GM12878 (cell line): ENCODE measurements around the gene SLC12A1. TPM values are rescaled to one million over a fixed set of nuclear protein-coding genes. Genes with fewer than 3 reads are reported as not detected.

Experiments used
- ATAC-seq: fragments of 200-7000 bp; cut with Tn5 transposase; 3 replicates; pipeline ENCODE4 v1.9.1; 2020; ENCODE audit warnings: mild to moderate bottlenecking, moderate library complexity
- BruUV-seq: library from RNA; stranded (reverse); fragments of 400-500 nt; replicated peaks from 2 replicates; lab custom pipeline; 2021; lab: Mats Ljungman, UMichigan
- CTCF ChIA-PET: fragments of 300-600 bp; sonication (Branson Sonifier 250); formaldehyde crosslinking; extraction: SDS; loops from one replicate; lab custom pipeline; 2021; ENCODE audit warnings: inconsistent platforms; lab: Yijun Ruan, JAX
- POLR2A ChIA-PET: fragments of 350-600 bp; formaldehyde crosslinking; extraction: SDS; loops from one replicate; lab custom pipeline; 2021; ENCODE audit warnings: inconsistent platforms; lab: Charles Lee
- RAD21 ChIA-PET: fragments of 300-600 bp; sonication (Branson Sonifier 250); formaldehyde crosslinking; loops from one replicate; lab custom pipeline; 2023; ENCODE audit warnings: antibody characterized with exemption; ENCODE audit not compliant: unreplicated experiment; lab: Charles Lee
- SMC1A ChIA-PET: fragments of 300-600 bp; sonication (Branson Sonifier 250); formaldehyde crosslinking; loops from one replicate; lab custom pipeline; 2023; ENCODE audit not compliant: unreplicated experiment, uncharacterized antibody; lab: Charles Lee
- DNase-seq: peaks from one replicate; pipeline ENCODE4 v3.0.0-alpha.2; 2011; ENCODE audit warnings: low read depth, low spot score
- FAIRE-seq: peaks from 3 replicates; lab custom pipeline; 2011; peaks lifted over from hg19 to GRCh38; lab: Jason Lieb, UNC
- H2AFZ ChIP-seq: 2 replicates; pipeline ENCODE4 v1.6.0; 2011; ENCODE audit warnings: low read depth, low read length, control low read depth; ENCODE audit not compliant: control insufficient read depth
- H3K27ac ChIP-seq: 2 replicates; pipeline ENCODE4 v1.5.1; 2011; ENCODE audit warnings: control low read depth; ENCODE audit not compliant: control insufficient read depth, insufficient read depth
- H3K27me3 ChIP-seq, 2 experiments: replicated peaks in 1 of 2; 2 replicates each; pipeline versions ENCODE4 v1.6.0 to v1.6.1; 2011; ENCODE audit warnings: low read length in 1 of 2; ENCODE audit not compliant: control insufficient read depth in 2 of 2, insufficient read depth in 2 of 2
- H3K36me3 ChIP-seq, 2 experiments: 2 replicates each; pipeline ENCODE4 v1.5.1; 2011; ENCODE audit warnings: low read length in 1 of 2; ENCODE audit not compliant: control insufficient read depth in 2 of 2, insufficient read depth in 2 of 2
- H3K4me1 ChIP-seq: 2 replicates; pipeline ENCODE4 v1.6.1; 2011; ENCODE audit warnings: mild to moderate bottlenecking, low read length, moderate library complexity, mixed read lengths; ENCODE audit not compliant: control insufficient read depth, insufficient read depth
- H3K4me2 ChIP-seq: 2 replicates; pipeline ENCODE4 v1.6.0; 2011; ENCODE audit warnings: control low read depth; ENCODE audit not compliant: control insufficient read depth, insufficient read depth
- H3K4me3 ChIP-seq: fragments of 200-600 bp; sonication (generic); 2 replicates; pipeline ENCODE4 v1.5.1; 2016
- H3K79me2 ChIP-seq: 2 replicates; pipeline ENCODE4 v1.6.0; 2011; ENCODE audit warnings: low read length; ENCODE audit not compliant: control insufficient read depth, insufficient read depth
- H3K9ac ChIP-seq: 2 replicates; pipeline ENCODE4 v1.8.0; 2011; ENCODE audit warnings: low read length, control low read depth, mixed read lengths; ENCODE audit not compliant: control insufficient read depth, insufficient read depth
- H3K9me3 ChIP-seq: replicated peaks from 3 replicates; pipeline ENCODE4 v1.5.1; 2011; ENCODE audit warnings: mild to moderate bottlenecking, low read length; ENCODE audit not compliant: control insufficient read depth, insufficient read depth
- H4K20me1 ChIP-seq: 2 replicates; pipeline ENCODE4 v1.6.0; 2011; ENCODE audit not compliant: control insufficient read depth, insufficient read depth
- CHD1 ChIP-seq: IDR thresholded peaks from 2 replicates; pipeline ENCODE4 v1.6.1; 2012; ENCODE audit warnings: low read depth, low read length, improper control_type of control experiment
- FOXK2 ChIP-seq: fragments of 450-650 bp; IDR thresholded peaks from 2 replicates; pipeline ENCODE4 v1.6.1; 2017; ENCODE audit warnings: mild to moderate bottlenecking, moderate library complexity
- HCFC1 ChIP-seq: fragments of 150-350 bp; IDR thresholded peaks from 2 replicates; pipeline ENCODE4 v1.6.1; 2014; ENCODE audit warnings: low read length
- MAX ChIP-seq: IDR thresholded peaks from 2 replicates; pipeline ENCODE4 v1.6.1; 2012; ENCODE audit warnings: low read depth, low read length, improper control_type of control experiment
- MYB ChIP-seq: fragments of 150-350 bp; IDR thresholded peaks from 2 replicates; pipeline ENCODE4 v1.6.1; 2014; ENCODE audit warnings: mild to moderate bottlenecking, low read depth, low read length, borderline replicate concordance
- NBN ChIP-seq: fragments of 450-650 bp; IDR thresholded peaks from 2 replicates; pipeline ENCODE4 v1.6.1; 2016
- NFYA ChIP-seq: IDR thresholded peaks from 2 replicates; pipeline ENCODE4 v1.6.1; 2011; ENCODE audit warnings: low read depth, mild to moderate bottlenecking, low read length, improper control_type of control experiment, borderline replicate concordance
- PAX5 ChIP-seq: IDR thresholded peaks from 2 replicates; pipeline ENCODE4 v1.6.1; 2011; ENCODE audit warnings: low read depth, low read length, borderline replicate concordance
- RCOR1 ChIP-seq: conservative IDR thresholded peaks from 2 replicates; pipeline ENCODE4 v1.6.1; 2012; ENCODE audit warnings: low read depth, low read length, improper control_type of control experiment
- RFX5 ChIP-seq: IDR thresholded peaks from 2 replicates; pipeline ENCODE4 v1.6.1; 2011; ENCODE audit warnings: low read depth, low read length, improper control_type of control experiment
- SRF ChIP-seq, 2 experiments: IDR thresholded peaks; 2 replicates each; pipeline ENCODE4 v1.6.1; 2011; ENCODE audit warnings: low read depth in 2 of 2, low read length in 2 of 2, mild to moderate bottlenecking in 1 of 2, moderate library complexity in 1 of 2
- TCF3 ChIP-seq: IDR thresholded peaks from 2 replicates; pipeline ENCODE4 v1.6.1; 2012; ENCODE audit warnings: low read depth, mild to moderate bottlenecking, low read length, borderline replicate concordance; ENCODE audit not compliant: insufficient read depth
- USF1 ChIP-seq: IDR thresholded peaks from 2 replicates; pipeline ENCODE4 v1.6.1; 2011; ENCODE audit warnings: borderline replicate concordance, low read depth, mild to moderate bottlenecking, moderate library complexity, mixed read lengths, low read length; ENCODE audit not compliant: insufficient read depth; ENCODE audit errors: extremely low read length
- YY1 ChIP-seq: IDR thresholded peaks from 2 replicates; pipeline ENCODE4 v1.6.1; 2011; ENCODE audit warnings: low read depth, mild to moderate bottlenecking, low read length
- ZNF274 ChIP-seq: IDR thresholded peaks from one replicate; pipeline ENCODE4 v1.8.0; 2011; ENCODE audit not compliant: insufficient read length, insufficient read depth
- ZNF384 ChIP-seq: IDR thresholded peaks from 2 replicates; pipeline ENCODE4 v1.6.1; 2012; ENCODE audit warnings: low read depth, mild to moderate bottlenecking, low read length, improper control_type of control experiment, borderline replicate concordance
- WGBS: methylation state at CpG from one replicate; pipeline ENCODE4 v1.1.6; 2016; ENCODE audit warnings: low lambda C conversion rate; ENCODE audit not compliant: insufficient replicate concordance, insufficient coverage; ENCODE audit errors: missing lambda C conversion rate; 5-methylcytosine and 5-hydroxymethylcytosine counted together
- in situ Hi-C: fragments of 300-500 bp; cut with MboI; formaldehyde crosslinking; loops from 9 replicates; pipeline ENCODE4 v1.14.3; 2018; ENCODE audit warnings: mixed read lengths
- intact Hi-C: fragments of 100-400 bp; cut with micrococcal nuclease; formaldehyde crosslinking; loops from one replicate; pipeline ENCODE4 v1.14.2; 2022; ENCODE audit not compliant: unreplicated experiment
- polyA plus RNA-seq, 11 experiments: library from polyadenylated mRNA; depleted of rRNA in 4 of 11; unstranded in 6 of 11; stranded (reverse) in 5 of 11; fragments of >200 nt; fragmentation: Nextera tagmentation in 4 of 11; fragmentation: Illumina TruSeq in 1 of 11; extraction: Ambion mirVana in 4 of 11; extraction: Trizol in 1 of 11; gene quantifications; 1 replicate in 1 of 11; 2 replicates in 10 of 11; pipeline versions ENCODE4 v1.2.1 to v1.2.3, GENCODE V29; 2011 to 2016; ENCODE audit warnings: inconsistent platforms in 2 of 11, missing spikeins in 2 of 11, low read depth in 1 of 11
- total RNA-seq, 4 experiments: library from RNA; depleted of rRNA in 3 of 4; stranded (reverse); fragments of >200 nt in 3 of 4; fragmentation: Illumina TruSeq in 1 of 4; extraction: Trizol in 1 of 4; gene quantifications; 2 replicates each; pipeline versions ENCODE4 v1.2.1 to v1.2.3, GENCODE V29; 2013 to 2021

The SLC12A1 gene
- total and polyA plus RNA-seq, 10 of the 15 experiments (the other 5 are each of a cell fraction or from before 2014, with no cell fraction given): under 0.01 TPM; not detected in 9

DNA sequence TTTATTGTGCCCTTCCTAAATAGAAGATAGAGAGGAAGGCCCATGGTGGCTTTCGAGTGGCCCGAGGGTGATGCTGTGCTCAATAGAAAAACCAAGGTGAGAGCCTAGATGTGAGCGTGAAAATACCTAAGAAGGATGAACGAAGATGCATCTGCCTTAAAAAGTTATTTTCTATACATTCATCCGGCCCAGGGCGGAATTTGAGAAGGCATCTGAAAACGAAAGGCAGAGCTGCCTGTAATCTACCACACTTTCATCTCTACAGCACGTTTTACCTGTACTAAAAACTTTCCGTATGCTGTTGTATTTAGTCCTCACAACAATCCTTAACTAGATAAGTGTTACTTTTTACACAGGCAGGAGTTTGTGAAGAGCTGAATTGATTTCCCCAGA lies 126.5 kb downstream of the SLC12A1 start:
- in situ Hi-C loops (loop anchor here (25.0 kb wide), 1 partner anchor 1280 kb away; the partner anchor contains the start of genes DTWD1 and FAM227B), intact Hi-C loops (loop anchor here (10.0 kb wide), 1 partner anchor 1292 kb away; the partner anchor contains the start of genes DTWD1 and FAM227B)
- RAD21 ChIA-PET: interaction anchor here (0.8 to 1.1 kb wide), 3 partner anchors 45 to 545 kb away, joined by 3 read pairs; partner anchors contain the start of genes CEP152 and EID1
- no peak for DNase-seq
- no peak for FAIRE-seq
- peaks cover 0 to 6% of the 10 kb centered on the region in 2 experiments; a peak in 2 of 4 replicates for H3K36me3 ChIP-seq
- no peaks in the 10 kb centered on the region for H3K27me3 ChIP-seq
- H3K4me3 ChIP-seq: peak overlapping the region; percentile 91
- WGBS: 3% methylated on average over 9 of the region's 9 CpGs
- H3K4me2 ChIP-seq: peak overlapping the region; percentile 89
- H3K4me1 ChIP-seq: peaks cover 3% of the 10 kb centered on the region; the same call in 1 of the 2 replicates
- H4K20me1 ChIP-seq: no peaks in the 10 kb centered on the region
- H3K27ac ChIP-seq: peak overlapping the region; percentile 89
- SMC1A ChIA-PET: interaction anchor here (1.0 to 2.3 kb wide), 3 partner anchors 9 to 23 kb away, joined by 3 to 10 read pairs (median 3); no protein-coding TSS in a partner anchor
- no peaks in the 10 kb centered on the region for H3K9me3 ChIP-seq
- TSS peak; percentile 61 for BruUV-seq
- H2AFZ ChIP-seq: no peak overlapping the region
- POLR2A ChIA-PET: interaction anchor here (1.0 kb wide), 1 partner anchor 179 kb away, joined by 4 read pairs; no protein-coding TSS in a partner anchor
- peak overlapping the region; percentile 92 for H3K9ac ChIP-seq
- no peak for ATAC-seq
- peaks cover 56% of the 10 kb centered on the region for H3K79me2 ChIP-seq
- CTCF ChIA-PET: interaction anchor here (1.3 to 6.6 kb wide), 2 partner anchors 9 to 23 kb away, joined by 3 to 123 read pairs; no protein-coding TSS in a partner anchor
- TF ChIP-seq MAX: no peak

- peak overlapping the region; percentile 89 for H3K27ac ChIP-seq
- FAIRE-seq: no peak
- H3K9ac ChIP-seq: peak overlapping the region; percentile 92
- no peaks in the 10 kb centered on the region for H3K9me3 ChIP-seq
- no peak for DNase-seq
- peaks cover 2 to 9% of the 10 kb centered on the region in 2 experiments for H3K36me3 ChIP-seq
- peak overlapping the region; percentile 91 for H3K4me3 ChIP-seq
- CTCF ChIA-PET: interaction anchor here (6.6 kb wide), 1 partner anchor 22 kb away, joined by 123 read pairs; no protein-coding TSS in a partner anchor
- SMC1A ChIA-PET: interaction anchor here (1.0 to 4.1 kb wide), 6 partner anchors 8 to 220 kb away, joined by 3 to 43 read pairs (median 7); no protein-coding TSS in a partner anchor
- H2AFZ ChIP-seq: no peak overlapping the region
- peak overlapping the region; percentile 89 for H3K4me2 ChIP-seq
- peaks cover 56% of the 10 kb centered on the region for H3K79me2 ChIP-seq
- peaks cover 3% of the 10 kb centered on the region; the same call in 1 of the 2 replicates for H3K4me1 ChIP-seq
- no peaks in the 10 kb centered on the region for H4K20me1 ChIP-seq
- ATAC-seq: no peak
- no peaks in the 10 kb centered on the region for H3K27me3 ChIP-seq
- no TSS peak for BruUV-seq
- intact Hi-C loops (loop anchor here (10.0 kb wide), 1 partner anchor 1291 kb away; the partner anchor contains the start of genes DTWD1 and FAM227B), in situ Hi-C loops (loop anchor here (25.0 kb wide), 1 partner anchor 1279 kb away; the partner anchor contains the start of genes DTWD1 and FAM227B)
- WGBS: 5% methylated on average over 4 of the region's 4 CpGs
- RAD21 ChIA-PET: interaction anchor here (0.7 to 1.1 kb wide), 3 partner anchors 8 to 48 kb away, joined by 3 to 4 read pairs (median 3); no protein-coding TSS in a partner anchor
- POLR2A ChIA-PET: interaction anchor here (1.0 kb wide), 1 partner anchor 180 kb away, joined by 4 read pairs; no protein-coding TSS in a partner anchor
- TF ChIP-seq TCF3: no peak
- TF ChIP-seq YY1: no peak
- no peak for TF ChIP-seq HCFC1
- no peak for TF ChIP-seq USF1
- no peak for TF ChIP-seq RCOR1
- TF ChIP-seq FOXK2: no peak
- no peak for TF ChIP-seq ZNF384
- TF ChIP-seq NFYA: no peak
- no peak for TF ChIP-seq ZNF274
- no peak for TF ChIP-seq PAX5
- TF ChIP-seq SRF (IDR thresholded peaks at IDR 0.05; ENCODE audit: low read depth in 2 of 2, low read length in 2 of 2): no peak
- TF ChIP-seq NBN: no peak
- no peak for TF ChIP-seq RFX5
- TF ChIP-seq CHD1: no peak
- no peak for TF ChIP-seq MYB
Observed at GRCh38 chr15:48333540-48333939, 127.4 kb downstream of the SLC12A1 start.
